Measurements from ENCODE around the gene KCNJ16.

Gene KCNJ16

DNA sequence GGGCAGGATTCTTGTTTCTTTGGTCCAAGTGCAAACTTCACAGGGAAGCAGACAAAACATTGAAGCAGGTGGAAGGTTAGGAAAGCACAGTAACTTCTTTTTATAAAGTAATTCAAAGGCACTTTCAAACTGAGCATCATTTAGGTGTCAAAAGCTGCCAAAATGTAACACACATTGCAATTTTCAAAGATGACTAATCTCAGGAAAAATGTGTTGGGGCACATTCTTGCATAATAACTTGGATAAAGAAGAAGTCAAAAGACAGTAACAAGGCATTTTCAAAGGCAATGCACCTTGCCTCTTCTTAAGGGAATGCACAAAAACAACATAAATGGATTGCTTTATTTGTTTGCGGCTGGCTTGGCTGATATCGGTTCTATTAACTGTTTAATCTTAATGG, 97.9 kb downstream of the KCNJ16 start:
- TF ChIP-seq ZBTB7A (IDR thresholded peaks at IDR 0.05; ENCODE audit: low read depth) (no peak), TAF1 (IDR thresholded peaks at IDR 0.05; ENCODE audit: low read depth) (no peak), FOXM1 (IDR thresholded peaks at IDR 0.05; ENCODE audit: borderline replicate concordance, low read depth) (no peak)

DNA sequence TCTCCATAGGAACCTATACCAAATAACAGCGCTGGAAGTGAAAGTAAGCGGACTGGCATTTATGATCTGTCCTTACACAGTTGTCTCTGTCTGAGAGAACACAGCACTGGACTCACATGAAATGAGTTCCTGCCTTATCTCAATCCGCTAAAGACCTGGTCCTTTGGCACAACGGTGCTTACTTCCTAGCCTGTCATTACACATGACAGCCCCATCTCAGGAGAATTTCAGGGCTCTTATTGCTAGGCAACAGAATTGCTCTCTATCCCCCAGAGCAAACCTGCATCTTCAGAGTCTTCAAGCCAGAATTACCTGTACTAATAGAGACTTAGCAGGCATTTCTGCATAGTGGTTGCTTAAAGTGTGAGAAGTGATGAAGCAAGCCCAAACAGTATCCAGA, 98.7 kb downstream of the KCNJ16 start:
- no peak for TF ChIP-seq CEBPB (IDR thresholded peaks at IDR 0.05)
- TF ChIP-seq, protein P1, sequence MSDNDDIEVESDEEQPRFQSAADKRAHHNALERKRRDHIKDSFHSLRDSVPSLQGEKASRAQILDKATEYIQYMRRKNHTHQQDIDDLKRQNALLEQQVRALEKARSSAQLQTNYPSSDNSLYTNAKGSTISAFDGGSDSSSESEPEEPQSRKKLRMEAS (IDR thresholded peaks at IDR 0.05): no peak
- TF ChIP-seq ZBTB7A (IDR thresholded peaks at IDR 0.05; ENCODE audit: low read depth): no peak
- TF ChIP-seq TCF12 (IDR thresholded peaks at IDR 0.05; ENCODE audit: low read depth): no peak
- TF ChIP-seq RAD21 (IDR thresholded peaks at IDR 0.05; ENCODE audit: low read depth): no peak
- TF ChIP-seq TEAD4 (IDR thresholded peaks at IDR 0.05): no peak
- TF ChIP-seq EP300 (IDR thresholded peaks at IDR 0.05; ENCODE audit: borderline replicate concordance): no peak
- no peak for TF ChIP-seq FOXM1 (IDR thresholded peaks at IDR 0.05; ENCODE audit: borderline replicate concordance, low read depth)
- TF ChIP-seq, protein P2, sequence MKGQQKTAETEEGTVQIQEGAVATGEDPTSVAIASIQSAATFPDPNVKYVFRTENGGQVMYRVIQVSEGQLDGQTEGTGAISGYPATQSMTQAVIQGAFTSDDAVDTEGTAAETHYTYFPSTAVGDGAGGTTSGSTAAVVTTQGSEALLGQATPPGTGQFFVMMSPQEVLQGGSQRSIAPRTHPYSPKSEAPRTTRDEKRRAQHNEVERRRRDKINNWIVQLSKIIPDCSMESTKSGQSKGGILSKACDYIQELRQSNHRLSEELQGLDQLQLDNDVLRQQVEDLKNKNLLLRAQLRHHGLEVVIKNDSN (IDR thresholded peaks at IDR 0.05): no peak
- TF ChIP-seq CREB1 (IDR thresholded peaks at IDR 0.05; ENCODE audit: low read depth): no peak
- no peak for TF ChIP-seq NFIC (IDR thresholded peaks at IDR 0.05)
- TF ChIP-seq YY1 (IDR thresholded peaks at IDR 0.05; ENCODE audit: low read depth): no peak
- no peak for TF ChIP-seq EGR1 (IDR thresholded peaks at IDR 0.05)
- no peak for TF ChIP-seq TAF1 (IDR thresholded peaks at IDR 0.05; ENCODE audit: low read depth)
- TF ChIP-seq, protein P3, sequence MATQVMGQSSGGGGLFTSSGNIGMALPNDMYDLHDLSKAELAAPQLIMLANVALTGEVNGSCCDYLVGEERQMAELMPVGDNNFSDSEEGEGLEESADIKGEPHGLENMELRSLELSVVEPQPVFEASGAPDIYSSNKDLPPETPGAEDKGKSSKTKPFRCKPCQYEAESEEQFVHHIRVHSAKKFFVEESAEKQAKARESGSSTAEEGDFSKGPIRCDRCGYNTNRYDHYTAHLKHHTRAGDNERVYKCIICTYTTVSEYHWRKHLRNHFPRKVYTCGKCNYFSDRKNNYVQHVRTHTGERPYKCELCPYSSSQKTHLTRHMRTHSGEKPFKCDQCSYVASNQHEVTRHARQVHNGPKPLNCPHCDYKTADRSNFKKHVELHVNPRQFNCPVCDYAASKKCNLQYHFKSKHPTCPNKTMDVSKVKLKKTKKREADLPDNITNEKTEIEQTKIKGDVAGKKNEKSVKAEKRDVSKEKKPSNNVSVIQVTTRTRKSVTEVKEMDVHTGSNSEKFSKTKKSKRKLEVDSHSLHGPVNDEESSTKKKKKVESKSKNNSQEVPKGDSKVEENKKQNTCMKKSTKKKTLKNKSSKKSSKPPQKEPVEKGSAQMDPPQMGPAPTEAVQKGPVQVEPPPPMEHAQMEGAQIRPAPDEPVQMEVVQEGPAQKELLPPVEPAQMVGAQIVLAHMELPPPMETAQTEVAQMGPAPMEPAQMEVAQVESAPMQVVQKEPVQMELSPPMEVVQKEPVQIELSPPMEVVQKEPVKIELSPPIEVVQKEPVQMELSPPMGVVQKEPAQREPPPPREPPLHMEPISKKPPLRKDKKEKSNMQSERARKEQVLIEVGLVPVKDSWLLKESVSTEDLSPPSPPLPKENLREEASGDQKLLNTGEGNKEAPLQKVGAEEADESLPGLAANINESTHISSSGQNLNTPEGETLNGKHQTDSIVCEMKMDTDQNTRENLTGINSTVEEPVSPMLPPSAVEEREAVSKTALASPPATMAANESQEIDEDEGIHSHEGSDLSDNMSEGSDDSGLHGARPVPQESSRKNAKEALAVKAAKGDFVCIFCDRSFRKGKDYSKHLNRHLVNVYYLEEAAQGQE (IDR thresholded peaks at IDR 0.05; ENCODE audit: low read depth): no peak

DNA sequence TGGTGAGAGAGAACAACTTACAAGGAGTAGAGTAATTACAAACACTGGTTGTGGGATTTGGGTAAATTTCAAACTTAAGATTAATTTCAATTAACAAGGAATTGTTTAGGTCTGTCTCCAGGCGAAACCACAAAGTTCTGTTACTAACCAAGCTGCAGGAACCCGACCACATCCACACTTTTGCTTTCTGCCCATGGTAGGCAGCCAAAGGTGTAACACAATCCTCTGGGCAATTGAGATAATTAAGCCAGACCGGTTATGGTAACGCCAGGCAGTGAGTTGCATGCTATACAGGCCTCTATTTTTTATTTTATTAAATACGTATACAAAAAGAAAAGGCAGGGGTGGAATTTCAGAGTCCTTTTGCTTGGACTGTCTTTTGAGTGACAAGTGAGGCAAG, 106.4 kb downstream of the KCNJ16 start:
- TF ChIP-seq, protein P2 (IDR thresholded peaks at IDR 0.05): no peak
- TF ChIP-seq EP300 (IDR thresholded peaks at IDR 0.05; ENCODE audit: borderline replicate concordance) (no peak), TCF12 (IDR thresholded peaks at IDR 0.05; ENCODE audit: low read depth) (no peak), FOXM1 (IDR thresholded peaks at IDR 0.05; ENCODE audit: borderline replicate concordance, low read depth) (no peak), YY1 (IDR thresholded peaks at IDR 0.05; ENCODE audit: low read depth) (no peak), TEAD4 (IDR thresholded peaks at IDR 0.05) (no peak), CEBPB (IDR thresholded peaks at IDR 0.05) (no peak), NFIC (IDR thresholded peaks at IDR 0.05) (no peak), EGR1 (IDR thresholded peaks at IDR 0.05) (no peak), ZBTB7A (IDR thresholded peaks at IDR 0.05; ENCODE audit: low read depth) (no peak), TAF1 (IDR thresholded peaks at IDR 0.05; ENCODE audit: low read depth) (no peak), CREB1 (IDR thresholded peaks at IDR 0.05; ENCODE audit: low read depth) (no peak)
- TF ChIP-seq, protein P3 (IDR thresholded peaks at IDR 0.05; ENCODE audit: low read depth): no peak
- TF ChIP-seq, protein P1 (IDR thresholded peaks at IDR 0.05): no peak

DNA sequence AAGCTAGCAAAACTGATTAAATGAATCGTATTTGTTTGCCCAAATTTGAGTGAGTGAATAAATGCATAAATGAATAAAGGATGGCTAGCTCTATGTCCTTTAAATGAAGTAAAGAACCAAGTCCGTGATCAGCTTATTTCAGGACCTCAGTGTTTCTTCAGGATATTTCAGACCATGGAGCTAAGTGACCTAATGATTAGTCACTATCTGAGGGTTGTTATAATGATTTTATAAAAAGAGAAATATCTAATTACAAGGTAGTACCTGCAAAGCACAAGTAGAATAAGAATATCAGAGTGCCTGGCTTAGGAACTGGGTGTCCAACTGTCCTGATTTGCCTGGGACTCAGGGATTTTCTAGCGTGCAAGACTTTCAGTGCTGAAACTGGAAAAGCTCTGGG, 106.8 kb downstream of the KCNJ16 start:
- no peak for TF ChIP-seq EGR1 (IDR thresholded peaks at IDR 0.05)

DNA sequence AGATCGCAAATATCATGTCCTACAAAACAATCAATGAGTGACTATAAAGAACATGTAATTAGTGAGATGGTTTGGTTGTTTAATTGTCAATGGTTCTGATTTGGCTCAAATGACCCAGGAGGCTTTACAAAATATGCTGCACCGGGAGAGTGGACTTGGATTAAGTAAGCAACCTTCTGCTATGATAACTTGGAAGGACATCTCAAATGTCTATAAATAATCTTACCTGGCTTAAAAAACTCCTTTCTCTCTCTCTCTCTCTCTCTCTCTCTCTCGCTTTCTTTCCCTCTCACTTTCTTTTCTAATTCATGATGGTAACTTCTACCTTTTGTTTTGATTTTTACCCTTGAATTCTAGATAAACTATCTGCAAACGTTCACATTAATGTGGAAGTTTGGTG, 108.5 kb downstream of the KCNJ16 start:
- TF ChIP-seq FOXM1 (IDR thresholded peaks at IDR 0.05; ENCODE audit: borderline replicate concordance, low read depth) (no peak), NFIC (IDR thresholded peaks at IDR 0.05) (no peak), EP300 (IDR thresholded peaks at IDR 0.05; ENCODE audit: borderline replicate concordance) (no peak), YY1 (IDR thresholded peaks at IDR 0.05; ENCODE audit: low read depth) (no peak), CEBPB (IDR thresholded peaks at IDR 0.05) (no peak), TAF1 (IDR thresholded peaks at IDR 0.05; ENCODE audit: low read depth) (no peak), ZBTB7A (IDR thresholded peaks at IDR 0.05; ENCODE audit: low read depth) (no peak), CREB1 (IDR thresholded peaks at IDR 0.05; ENCODE audit: low read depth) (no peak), TEAD4 (IDR thresholded peaks at IDR 0.05) (no peak), EGR1 (IDR thresholded peaks at IDR 0.05) (no peak), RAD21 (IDR thresholded peaks at IDR 0.05; ENCODE audit: low read depth) (no peak), TCF12 (IDR thresholded peaks at IDR 0.05; ENCODE audit: low read depth) (no peak)
- TF ChIP-seq, protein P1 (IDR thresholded peaks at IDR 0.05): no peak
- TF ChIP-seq, protein P3 (IDR thresholded peaks at IDR 0.05; ENCODE audit: low read depth): no peak
- TF ChIP-seq, protein P2 (IDR thresholded peaks at IDR 0.05): no peak
